Parathyroid adenoma (tissue), 2 donors: ENCODE data around the gene VAV3.

Experiments
- H2AFZ ChIP-seq: fragments of 300-600 bp; sonication (generic); one replicate; pipeline ENCODE4 v1.7.0; 2017; ENCODE audit warnings: antibody characterized with exemption, mild to moderate bottlenecking
- H3K27ac ChIP-seq: fragments of 300-600 bp; sonication (generic); one replicate; pipeline ENCODE4 v1.7.0; 2017
- H3K27me3 ChIP-seq: fragments of 300-600 bp; sonication (generic); one replicate; pipeline ENCODE4 v1.7.0; 2017; ENCODE audit warnings: low read length; ENCODE audit not compliant: control insufficient read depth, insufficient read depth
- H3K36me3 ChIP-seq: fragments of 300-600 bp; sonication (generic); one replicate; pipeline ENCODE4 v1.7.0; 2017; ENCODE audit warnings: low read length; ENCODE audit not compliant: control insufficient read depth, insufficient read depth
- H3K4me1 ChIP-seq: fragments of 300-600 bp; sonication (generic); one replicate; pipeline ENCODE4 v1.7.0; 2017; ENCODE audit warnings: control low read depth
- H3K4me2 ChIP-seq: fragments of 300-600 bp; sonication (generic); one replicate; pipeline ENCODE4 v1.7.0; 2017; ENCODE audit warnings: low read length
- H3K4me3 ChIP-seq: fragments of 300-600 bp; sonication (generic); one replicate; pipeline ENCODE4 v1.7.0; 2017; ENCODE audit warnings: low read depth, low read length
- H3K79me2 ChIP-seq: fragments of 300-600 bp; sonication (generic); one replicate; pipeline ENCODE4 v1.7.0; 2017; ENCODE audit warnings: control low read depth
- H3K9ac ChIP-seq: fragments of 300-600 bp; sonication (generic); one replicate; pipeline ENCODE4 v1.7.0; 2017; ENCODE audit warnings: mild to moderate bottlenecking
- H3K9me3 ChIP-seq: fragments of 300-600 bp; sonication (generic); one replicate; pipeline ENCODE4 v1.7.0; 2017; ENCODE audit warnings: low read length; ENCODE audit not compliant: control insufficient read depth
- TF ChIP-seq, protein P1 (sequence below): fragments of 300-600 bp; sonication (generic); IDR thresholded peaks from one replicate; pipeline ENCODE4 v1.7.0; 2017; ENCODE audit warnings: antibody characterized with exemption, mild to moderate bottlenecking
- donor health status: primary hyperparathyroidism.

Gene VAV3

DNA sequence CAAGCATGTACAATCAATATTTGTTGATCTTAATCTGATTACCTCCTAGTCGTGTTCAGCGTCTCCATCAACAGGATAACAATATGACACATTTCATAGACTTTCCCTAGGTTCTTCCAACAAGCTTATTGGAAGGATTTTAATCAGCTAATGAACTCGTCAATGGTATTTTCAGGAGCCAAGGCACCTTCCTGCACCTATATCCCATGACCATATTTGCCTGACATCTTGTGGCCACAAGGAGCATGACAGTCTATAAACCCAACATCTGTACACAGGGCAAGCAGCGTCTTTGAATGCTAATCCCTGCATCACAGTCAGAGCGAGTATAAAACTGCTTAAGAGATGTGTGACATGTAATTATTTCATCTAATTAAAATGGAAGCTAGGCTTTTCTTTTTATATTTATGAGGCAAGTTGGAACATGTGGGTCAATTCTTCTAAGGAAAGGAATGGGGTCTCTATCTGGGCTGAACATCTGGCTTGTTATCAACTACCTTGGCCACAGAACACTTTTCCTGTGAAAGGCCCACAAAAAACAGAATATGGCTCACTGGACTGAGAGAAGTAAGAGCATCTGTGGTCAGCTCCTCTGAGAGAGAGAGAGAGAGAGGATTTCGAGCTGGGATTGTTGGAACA lies 435.4 kb downstream of the VAV3 start:
- TF ChIP-seq, protein P1, sequence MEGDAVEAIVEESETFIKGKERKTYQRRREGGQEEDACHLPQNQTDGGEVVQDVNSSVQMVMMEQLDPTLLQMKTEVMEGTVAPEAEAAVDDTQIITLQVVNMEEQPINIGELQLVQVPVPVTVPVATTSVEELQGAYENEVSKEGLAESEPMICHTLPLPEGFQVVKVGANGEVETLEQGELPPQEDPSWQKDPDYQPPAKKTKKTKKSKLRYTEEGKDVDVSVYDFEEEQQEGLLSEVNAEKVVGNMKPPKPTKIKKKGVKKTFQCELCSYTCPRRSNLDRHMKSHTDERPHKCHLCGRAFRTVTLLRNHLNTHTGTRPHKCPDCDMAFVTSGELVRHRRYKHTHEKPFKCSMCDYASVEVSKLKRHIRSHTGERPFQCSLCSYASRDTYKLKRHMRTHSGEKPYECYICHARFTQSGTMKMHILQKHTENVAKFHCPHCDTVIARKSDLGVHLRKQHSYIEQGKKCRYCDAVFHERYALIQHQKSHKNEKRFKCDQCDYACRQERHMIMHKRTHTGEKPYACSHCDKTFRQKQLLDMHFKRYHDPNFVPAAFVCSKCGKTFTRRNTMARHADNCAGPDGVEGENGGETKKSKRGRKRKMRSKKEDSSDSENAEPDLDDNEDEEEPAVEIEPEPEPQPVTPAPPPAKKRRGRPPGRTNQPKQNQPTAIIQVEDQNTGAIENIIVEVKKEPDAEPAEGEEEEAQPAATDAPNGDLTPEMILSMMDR = peak; percentile 61
- Histone ChIP-seq H3K36me3 (no peaks in the 10 kb centered on the region), H3K9me3 (no peaks in the 10 kb centered on the region), H3K27ac (no peak overlapping the region), H3K4me1 (no peaks in the 10 kb centered on the region), H3K79me2 (no peaks in the 10 kb centered on the region), H3K4me2 (no peak overlapping the region), H3K9ac (no peak overlapping the region), H2AFZ (no peak overlapping the region), H3K27me3 (no peaks in the 10 kb centered on the region), H3K4me3 (no peak overlapping the region)

DNA sequence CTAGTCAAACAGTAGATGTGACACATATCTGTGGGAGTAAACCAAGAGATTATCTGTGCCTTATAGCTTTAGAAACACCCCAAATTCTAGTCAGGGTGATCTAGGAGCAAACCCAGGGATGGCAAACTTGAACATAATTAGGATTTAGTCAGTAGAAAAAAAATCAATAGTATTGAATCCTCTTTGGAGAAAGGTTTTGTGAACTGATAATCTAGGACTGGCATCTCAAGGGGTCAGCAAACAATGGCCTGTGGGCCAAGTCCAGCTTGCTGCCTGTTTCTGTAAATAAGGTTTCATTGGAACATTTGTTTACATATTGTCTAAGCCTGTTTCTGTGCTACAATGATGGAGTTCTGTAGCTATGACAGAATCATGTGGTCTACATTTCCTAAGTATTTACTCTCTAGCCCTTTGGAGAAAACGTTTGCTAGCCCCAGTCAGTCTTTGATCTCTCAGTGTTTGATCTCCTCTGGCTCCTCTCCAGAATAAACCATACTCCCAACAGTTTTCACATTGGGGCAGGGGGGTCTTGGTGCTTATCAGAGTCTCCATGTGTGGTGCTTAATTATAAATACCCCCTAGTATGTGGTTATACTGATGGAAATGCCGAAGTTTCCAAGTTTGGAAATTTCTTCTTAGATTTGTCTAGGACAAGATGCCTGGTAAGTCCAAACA lies 438.3 kb downstream of the VAV3 start:
- H2AFZ ChIP-seq = no peak overlapping the region

DNA sequence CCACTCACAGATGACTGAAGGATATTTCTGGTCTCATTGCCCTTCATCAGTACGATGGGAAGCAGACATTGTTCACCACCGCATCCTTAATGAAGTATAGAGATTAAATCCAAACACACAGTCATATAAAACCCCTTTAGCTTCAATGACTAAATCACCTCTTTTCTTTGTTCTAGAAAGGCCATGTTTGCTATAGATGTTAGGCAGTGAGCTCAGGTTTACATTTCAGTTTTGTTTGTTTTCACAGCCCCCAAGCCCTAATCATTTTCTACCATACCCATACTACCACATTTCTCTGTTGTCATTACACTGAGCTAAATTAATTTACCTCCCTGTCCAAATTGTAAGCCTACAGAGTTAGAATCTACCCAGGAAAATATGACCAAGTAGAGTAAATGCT lies 439.0 kb downstream of the VAV3 start:
- no peaks in the 10 kb centered on the region for H3K36me3 ChIP-seq
- no peaks in the 10 kb centered on the region for H3K4me1 ChIP-seq
- H3K79me2 ChIP-seq = no peaks in the 10 kb centered on the region
- H3K9me3 ChIP-seq = no peaks in the 10 kb centered on the region
- no peak overlapping the region for H3K4me3 ChIP-seq
- TF ChIP-seq, protein P1 = no peak
- no peak overlapping the region for H2AFZ ChIP-seq
- no peaks in the 10 kb centered on the region for H3K27me3 ChIP-seq
- H3K4me2 ChIP-seq = no peak overlapping the region
- no peak overlapping the region for H3K9ac ChIP-seq
- no peak overlapping the region for H3K27ac ChIP-seq

More for the DNA sequence above, 438.3 kb downstream of the VAV3 start:
- Histone ChIP-seq H3K79me2 (no peaks in the 10 kb centered on the region), H3K27me3 (no peaks in the 10 kb centered on the region), H3K36me3 (no peaks in the 10 kb centered on the region), H3K27ac (no peak overlapping the region), H3K9ac (no peak overlapping the region), H3K4me1 (no peaks in the 10 kb centered on the region), H3K4me2 (no peak overlapping the region), H3K9me3 (no peaks in the 10 kb centered on the region), H3K4me3 (no peak overlapping the region)
- TF ChIP-seq, protein P1 = no peak

DNA sequence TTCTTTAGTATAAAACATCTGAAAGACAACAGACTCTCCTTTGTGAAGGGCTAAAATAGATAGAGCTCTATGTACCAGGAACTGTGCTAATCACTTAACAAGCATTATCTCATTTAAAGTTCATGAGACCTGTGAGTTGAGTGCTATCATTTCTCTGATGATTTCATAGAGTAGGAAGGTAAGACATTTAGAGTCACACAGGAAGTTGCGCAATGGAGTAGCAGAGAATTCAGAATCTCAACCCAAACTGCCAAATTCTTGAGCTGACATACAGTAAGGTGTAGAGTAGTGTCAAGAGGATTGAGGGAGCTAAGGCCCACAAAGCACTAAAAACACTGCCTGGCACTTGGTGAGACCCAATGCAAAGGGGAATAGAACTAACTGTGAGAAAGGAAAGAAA lies 439.8 kb downstream of the VAV3 start:
- Histone ChIP-seq H3K27ac (no peak overlapping the region), H3K4me2 (no peak overlapping the region), H2AFZ (no peak overlapping the region), H3K36me3 (no peaks in the 10 kb centered on the region), H3K27me3 (no peaks in the 10 kb centered on the region), H3K9me3 (no peaks in the 10 kb centered on the region), H3K4me3 (no peak overlapping the region), H3K79me2 (no peaks in the 10 kb centered on the region), H3K9ac (no peak overlapping the region), H3K4me1 (no peaks in the 10 kb centered on the region)
- TF ChIP-seq, protein P1 = no peak

DNA sequence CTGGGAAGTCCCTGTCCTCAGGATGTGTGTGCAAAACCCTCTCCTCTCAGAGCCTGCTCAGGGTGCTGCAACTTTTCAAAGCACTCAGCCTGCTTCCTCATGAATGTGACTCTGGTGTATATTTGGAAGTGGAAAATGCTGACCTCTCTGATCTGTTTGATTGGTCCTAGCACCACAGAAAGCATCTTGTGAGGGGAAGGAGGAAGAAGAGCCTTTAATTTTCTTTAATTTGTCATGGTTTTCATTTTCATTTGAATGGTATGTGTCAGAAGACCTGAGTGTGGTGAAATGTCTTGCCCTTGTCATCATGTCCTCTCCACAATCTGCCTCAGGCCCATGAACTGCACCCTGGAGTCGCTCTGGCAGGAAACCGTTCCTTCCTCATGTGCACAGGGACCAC lies 440.7 kb downstream of the VAV3 start:
- Histone ChIP-seq H3K9me3 (no peaks in the 10 kb centered on the region), H3K79me2 (no peaks in the 10 kb centered on the region), H3K27me3 (no peaks in the 10 kb centered on the region), H3K4me1 (no peaks in the 10 kb centered on the region), H3K4me2 (no peak overlapping the region), H3K36me3 (no peaks in the 10 kb centered on the region), H3K4me3 (no peak overlapping the region), H2AFZ (no peak overlapping the region), H3K9ac (no peak overlapping the region), H3K27ac (no peak overlapping the region)
- TF ChIP-seq, protein P1 = no peak
